ENCODE data around the gene SCARF1. TPM values are rescaled to one million over a fixed set of nuclear protein-coding genes. Genes with fewer than 3 reads are reported as not detected.

Gene SCARF1
- total and polyA plus RNA-seq, 10 donors: 5.1 to 112 (median 60.3) TPM

DNA sequence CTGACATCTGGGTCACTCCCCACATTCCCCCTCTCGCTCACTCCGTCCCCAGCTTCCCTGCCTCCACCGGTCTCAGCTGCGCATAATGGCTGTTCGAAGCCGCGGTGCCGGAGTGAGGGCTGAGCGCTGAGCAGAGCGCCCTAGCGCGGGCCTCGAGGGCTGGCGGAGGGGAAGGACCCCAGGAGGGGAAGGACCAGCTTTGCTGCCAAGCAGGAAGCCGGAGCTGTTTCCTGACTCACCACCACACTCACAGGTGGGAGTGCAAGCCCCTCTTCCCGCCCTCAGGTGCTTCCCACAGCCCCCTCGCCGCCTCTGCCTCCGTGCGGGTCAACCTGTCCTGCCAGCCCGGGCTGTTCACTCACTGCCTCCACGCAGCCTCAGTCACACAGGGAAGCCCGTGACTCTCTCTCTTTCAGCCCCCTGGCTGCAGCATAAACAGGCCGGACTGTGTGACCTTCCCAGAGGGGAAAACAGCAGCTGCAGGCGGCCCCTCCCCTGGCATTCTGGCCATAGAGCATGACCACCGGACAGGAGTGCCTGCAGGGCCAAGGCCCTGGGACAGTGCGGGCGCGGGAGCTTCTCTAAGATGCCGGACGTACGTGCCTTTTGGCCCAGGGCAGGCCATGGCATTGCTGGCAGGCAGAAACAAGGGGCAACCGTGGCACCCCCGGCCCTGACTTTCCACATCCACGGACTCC lies 40.6 kb downstream of the SCARF1 start:
- peak; percentile 77 to 91 (median 79) for TF ChIP-seq POLR2AphosphoS5 (IDR thresholded peaks at IDR 0.05)
- TF ChIP-seq, protein P1, sequence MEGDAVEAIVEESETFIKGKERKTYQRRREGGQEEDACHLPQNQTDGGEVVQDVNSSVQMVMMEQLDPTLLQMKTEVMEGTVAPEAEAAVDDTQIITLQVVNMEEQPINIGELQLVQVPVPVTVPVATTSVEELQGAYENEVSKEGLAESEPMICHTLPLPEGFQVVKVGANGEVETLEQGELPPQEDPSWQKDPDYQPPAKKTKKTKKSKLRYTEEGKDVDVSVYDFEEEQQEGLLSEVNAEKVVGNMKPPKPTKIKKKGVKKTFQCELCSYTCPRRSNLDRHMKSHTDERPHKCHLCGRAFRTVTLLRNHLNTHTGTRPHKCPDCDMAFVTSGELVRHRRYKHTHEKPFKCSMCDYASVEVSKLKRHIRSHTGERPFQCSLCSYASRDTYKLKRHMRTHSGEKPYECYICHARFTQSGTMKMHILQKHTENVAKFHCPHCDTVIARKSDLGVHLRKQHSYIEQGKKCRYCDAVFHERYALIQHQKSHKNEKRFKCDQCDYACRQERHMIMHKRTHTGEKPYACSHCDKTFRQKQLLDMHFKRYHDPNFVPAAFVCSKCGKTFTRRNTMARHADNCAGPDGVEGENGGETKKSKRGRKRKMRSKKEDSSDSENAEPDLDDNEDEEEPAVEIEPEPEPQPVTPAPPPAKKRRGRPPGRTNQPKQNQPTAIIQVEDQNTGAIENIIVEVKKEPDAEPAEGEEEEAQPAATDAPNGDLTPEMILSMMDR (IDR thresholded peaks at IDR 0.05 in 8 of 11, conservative IDR thresholded peaks at IDR 0.05 in 3 of 11): peak in 4 of 11 experiments; percentile 15 to 57 (median 22)
- peak in 1 of 3 donors; percentile 54 for TF ChIP-seq POLR2A (IDR thresholded peaks at IDR 0.05)
- peak overlapping the region; percentile 64 to 90 (median 82) for H3K27ac ChIP-seq
- peak; percentile 86 for DNase-seq
- intact Hi-C loops (cut with DNase I; ENCODE audit: low total_unique reads): no loop called here
- H3K4me3 ChIP-seq: peak overlapping the region in 5 of 8 donors; percentile 0 to 58 (median 28)
- peaks cover 0 to 73% (median 3%) of the 10 kb centered on the region in 6 donors for H3K36me3 ChIP-seq
- 32 to 51% (median 39%) methylated on average over 23 to 35 of the region's 35 CpGs for WGBS, 5 donors
- H3K27me3 ChIP-seq (replicated peaks in 1 of 7): no peaks in the 10 kb centered on the region
- H3K4me1 ChIP-seq: peaks cover 17 to 62% (median 33%) of the 10 kb centered on the region in 6 donors
- peaks cover 0 to 7% (median 2%) of the 10 kb centered on the region in 8 donors for H3K9me3 ChIP-seq

DNA sequence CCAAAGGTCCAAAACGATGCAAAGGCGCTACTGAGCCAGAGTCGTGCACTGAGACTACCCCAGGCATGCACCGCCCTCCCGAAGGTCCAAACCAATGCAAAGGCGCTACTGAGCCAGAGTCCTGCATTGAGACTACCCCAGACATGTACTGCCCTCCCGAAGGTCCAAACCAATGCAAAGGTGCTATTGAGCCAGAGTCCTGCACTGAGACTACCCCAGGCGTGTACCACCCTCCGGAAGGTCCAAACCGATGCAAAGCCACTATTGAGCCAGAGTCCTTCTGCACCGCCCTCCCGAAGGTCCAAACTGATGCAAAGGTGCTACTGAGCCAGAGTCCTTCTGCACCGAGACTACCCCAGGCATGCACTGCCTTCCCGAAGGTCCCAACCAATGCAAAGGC lies 44.0 kb downstream of the SCARF1 start:
- no peak overlapping the region for H3K4me3 ChIP-seq
- no peak for DNase-seq
- peaks cover 0 to 7% (median 2%) of the 10 kb centered on the region in 8 donors for H3K9me3 ChIP-seq
- no peaks in the 10 kb centered on the region for H3K27me3 ChIP-seq (replicated peaks in 1 of 7)
- H3K27ac ChIP-seq: no peak overlapping the region
- TF ChIP-seq POLR2A (IDR thresholded peaks at IDR 0.05) (no peak), POLR2AphosphoS5 (IDR thresholded peaks at IDR 0.05) (no peak)
- TF ChIP-seq, protein P1 (IDR thresholded peaks at IDR 0.05 in 8 of 11, conservative IDR thresholded peaks at IDR 0.05 in 3 of 11): no peak
- peaks cover 5 to 37% (median 14%) of the 10 kb centered on the region in 6 donors for H3K4me1 ChIP-seq
- intact Hi-C loops (cut with DNase I; ENCODE audit: low total_unique reads): no loop called here
- WGBS, 5 donors: 97 to 100% (median 97%) methylated on average over 10 to 14 of the region's 14 CpGs
- H3K36me3 ChIP-seq: peaks cover 0 to 70% (median 0%) of the 10 kb centered on the region in 6 donors

DNA sequence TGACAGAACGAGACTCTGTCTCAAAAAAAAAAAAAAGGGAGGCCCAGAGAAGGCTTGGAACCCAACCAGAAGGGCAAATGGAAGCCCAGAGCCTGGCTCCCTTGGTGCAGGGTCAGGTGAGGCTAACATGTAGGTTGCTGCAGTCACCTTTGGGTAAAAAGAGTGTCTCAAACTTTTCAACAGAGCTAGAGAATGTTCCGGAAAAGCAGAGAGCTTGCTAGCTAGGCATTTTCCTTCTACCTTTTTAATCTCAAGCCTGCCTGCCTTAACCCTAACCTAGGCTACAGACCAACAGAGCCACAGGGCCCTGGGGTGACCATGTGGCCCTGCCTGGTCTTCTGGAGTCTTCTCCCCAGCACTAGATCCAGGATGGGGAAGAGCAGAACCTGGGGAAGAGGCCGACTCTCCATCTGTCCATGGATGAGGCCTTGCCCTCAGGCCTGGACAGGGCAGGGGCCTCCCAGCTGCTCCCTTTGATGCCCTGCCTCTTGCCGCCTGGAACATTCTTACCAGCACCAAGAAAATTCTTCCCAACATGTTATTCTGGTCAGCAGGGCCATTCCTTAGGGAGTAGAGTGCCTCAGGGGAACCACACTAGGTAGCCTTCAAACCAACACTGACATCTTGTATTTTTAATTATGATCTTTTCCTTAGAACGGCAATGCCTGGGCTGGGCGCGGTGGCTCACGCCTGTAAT lies 47.0 kb downstream of the SCARF1 start:
- Histone ChIP-seq H3K27ac (peak overlapping the region in 1 of 8 donors; percentile 13), H3K4me3 (no peak overlapping the region), H3K9me3 (peaks cover 0 to 7% (median 2%) of the 10 kb centered on the region in 8 donors), H3K4me1 (peaks cover 7 to 26% (median 12%) of the 10 kb centered on the region in 6 donors), H3K36me3 (peaks cover 0 to 43% (median 0%) of the 10 kb centered on the region in 6 donors), H3K27me3 (replicated peaks in 1 of 7) (no peaks in the 10 kb centered on the region)
- no peak for DNase-seq
- intact Hi-C loops (cut with DNase I; ENCODE audit: low total_unique reads): no loop called here
- TF ChIP-seq POLR2A (IDR thresholded peaks at IDR 0.05): no peak
- WGBS, 5 donors: 91 to 97% (median 95%) methylated on average over 8 of the region's 8 CpGs

DNA sequence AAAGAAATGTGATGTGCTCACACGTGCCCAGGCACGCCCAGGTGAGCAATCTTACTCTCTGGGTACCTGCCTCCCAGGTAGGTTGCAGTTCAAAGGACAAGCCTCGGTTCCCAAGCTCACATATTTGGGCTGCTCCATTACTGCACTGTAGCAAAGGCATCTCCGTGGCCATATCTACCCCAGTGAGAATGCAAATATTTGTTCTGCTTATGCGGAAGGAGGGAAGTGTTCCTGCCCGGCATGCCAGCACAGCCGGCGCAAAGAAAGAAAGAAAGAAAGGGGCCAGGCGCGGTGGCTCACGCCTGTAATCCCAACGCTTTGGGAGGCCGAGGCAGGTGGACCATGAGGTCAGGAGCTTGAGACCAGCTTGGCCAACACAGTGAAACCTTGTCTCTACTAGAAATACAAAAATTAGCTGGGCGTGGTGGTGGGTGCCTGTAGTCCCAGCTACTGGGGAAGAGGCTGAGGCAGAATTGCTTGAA lies 47.6 kb downstream of the SCARF1 start:
- H3K27ac ChIP-seq: peak overlapping the region in 1 of 8 donors; percentile 13
- WGBS, 5 donors: 93 to 95% (median 95%) methylated on average over 14 of the region's 14 CpGs
- no peaks in the 10 kb centered on the region for H3K27me3 ChIP-seq (replicated peaks in 1 of 7)
- peaks cover 0 to 41% (median 0%) of the 10 kb centered on the region in 6 donors for H3K36me3 ChIP-seq
- H3K4me1 ChIP-seq: peaks cover 14 to 27% (median 18%) of the 10 kb centered on the region in 6 donors
- TF ChIP-seq POLR2A (IDR thresholded peaks at IDR 0.05): no peak
- no peak for TF ChIP-seq POLR2AphosphoS5 (IDR thresholded peaks at IDR 0.05)
- TF ChIP-seq, protein P1 (IDR thresholded peaks at IDR 0.05 in 8 of 11, conservative IDR thresholded peaks at IDR 0.05 in 3 of 11): no peak
- intact Hi-C loops (cut with DNase I; ENCODE audit: low total_unique reads): no loop called here
- H3K9me3 ChIP-seq: peaks cover 0 to 7% (median 2%) of the 10 kb centered on the region in 8 donors
- no peak overlapping the region for H3K4me3 ChIP-seq
- DNase-seq: no peak
